HepG2 (cell line): ENCODE measurements around the gene OR6C65.
"Not testable (repeated sequence)": the region's sequence is repeated elsewhere in the genome, so short reads cannot be mapped to it uniquely, and the experiment has no call there.

Source experiments
- ARHGAP35 ChIP-seq: sonication (generic); formaldehyde crosslinking; IDR thresholded peaks from 2 replicates; pipeline ENCODE4 v1.9.0; 2022; ENCODE audit warnings: mild to moderate bottlenecking, inconsistent platforms, moderate library complexity, missing genetic modification reagents, borderline replicate concordance
- BCL3 ChIP-seq: sonication (generic); formaldehyde crosslinking; IDR thresholded peaks from 2 replicates; pipeline ENCODE4 v1.5.1; 2020; ENCODE audit warnings: mild to moderate bottlenecking, missing genetic modification reagents, moderate library complexity
- CTCF ChIP-seq: sonication (generic); formaldehyde crosslinking; IDR thresholded peaks from 2 replicates; pipeline ENCODE4 v1.5.0; 2020; ENCODE audit warnings: mild to moderate bottlenecking, missing genetic modification reagents, moderate library complexity
- HNF4G ChIP-seq, 2 experiments: sonication (generic) in 1 of 2; formaldehyde crosslinking in 1 of 2; IDR thresholded peaks; 2 replicates each; pipeline versions ENCODE4 v1.4.0 to v1.6.1; 2011 to 2020; ENCODE audit warnings: borderline replicate concordance in 2 of 2, low read depth in 2 of 2, mild to moderate bottlenecking in 2 of 2, low read length in 1 of 2, missing genetic modification reagents in 1 of 2, moderate library complexity in 1 of 2
- LRRFIP1 ChIP-seq: sonication (generic); formaldehyde crosslinking; conservative IDR thresholded peaks from 2 replicates; pipeline ENCODE4 v1.4.0; 2020; ENCODE audit warnings: missing genetic modification reagents
- NFKB2 ChIP-seq: sonication (generic); formaldehyde crosslinking; IDR thresholded peaks from 2 replicates; pipeline ENCODE4 v1.4.0; 2020; ENCODE audit warnings: missing genetic modification reagents, borderline replicate concordance
- POLR2A ChIP-seq, 2 experiments: IDR thresholded peaks; 2 replicates each; pipeline ENCODE4 v1.6.1; 2011; ENCODE audit warnings: low read depth in 2 of 2, low read length in 2 of 2, mild to moderate bottlenecking in 1 of 2, moderate library complexity in 1 of 2; ENCODE audit not compliant: insufficient read depth in 1 of 2
- POLR2AphosphoS2 ChIP-seq: IDR thresholded peaks from 2 replicates; pipeline ENCODE4 v1.6.1; 2011; ENCODE audit warnings: low read depth, low read length, improper control_type of control experiment
- SRSF4 ChIP-seq: fragments of 200-400 bp; formaldehyde crosslinking; IDR thresholded peaks from one replicate; pipeline ENCODE4 v1.6.1; 2018; ENCODE audit warnings: mild to moderate bottlenecking, low read depth, low read length, moderate library complexity; ENCODE audit not compliant: poor library complexity, severe bottlenecking
- TBP ChIP-seq: sonication (generic); formaldehyde crosslinking; IDR thresholded peaks from 2 replicates; pipeline ENCODE4 v1.5.0; 2020; ENCODE audit warnings: missing genetic modification reagents
- THAP11 ChIP-seq: IDR thresholded peaks from 2 replicates; pipeline ENCODE4 v1.6.1; 2016; ENCODE audit warnings: missing biosample characterization, missing genetic modification reagents
- ZBTB43 ChIP-seq: sonication (generic); formaldehyde crosslinking; conservative IDR thresholded peaks from 2 replicates; pipeline ENCODE4 v1.4.0; 2020; ENCODE audit warnings: missing genetic modification reagents
- ZMYM3 ChIP-seq: sonication (generic); formaldehyde crosslinking; IDR thresholded peaks from 2 replicates; pipeline ENCODE4 v1.5.1; 2020; ENCODE audit warnings: mild to moderate bottlenecking, missing genetic modification reagents

GRCh38 chr12:55409133-55409532, 8.8 kb downstream of the OR6C65 start:
- not testable (repeated sequence) for TF ChIP-seq BCL3 (CRISPR knock-in tag); ZBTB43 (CRISPR knock-in tag); CTCF (CRISPR knock-in tag); HNF4G (IDR thresholded peaks at IDR 0.05; ENCODE audit: borderline replicate concordance, low read depth, low read length); HNF4G (CRISPR knock-in tag; IDR thresholded peaks at IDR 0.05; ENCODE audit: borderline replicate concordance, low read depth); POLR2A (IDR thresholded peaks at IDR 0.05; ENCODE audit: insufficient read depth in 1 of 2, low read depth in 2 of 2, low read length in 2 of 2); TBP; LRRFIP1 (CRISPR knock-in tag); POLR2AphosphoS2; NFKB2 (CRISPR knock-in tag); ARHGAP35 (CRISPR knock-in tag); THAP11 (CRISPR knock-in tag); SRSF4; ZMYM3 (CRISPR knock-in tag)
